ENCODE measurements around the gene JAG1.

DNA sequence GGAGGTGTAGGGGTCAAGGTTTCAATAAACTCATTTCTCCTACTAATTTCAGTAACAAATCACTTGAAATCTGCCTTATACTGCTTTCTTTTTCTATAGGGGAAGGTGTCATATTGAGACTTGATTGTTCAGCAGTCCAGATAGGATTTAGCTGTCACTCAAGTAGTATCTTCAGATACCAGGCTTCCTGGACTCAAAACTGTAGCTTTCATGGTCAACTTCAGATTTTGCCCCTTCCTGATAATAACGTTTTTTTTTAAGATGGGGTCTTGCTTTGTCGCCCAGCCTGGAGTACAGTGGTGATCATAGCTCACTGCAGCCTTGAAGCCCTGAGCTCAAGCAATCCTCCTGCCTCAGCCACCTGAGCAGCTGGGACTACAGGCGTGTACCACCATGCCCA, 77.8 kb downstream of the JAG1 start:
- TF ChIP-seq EP300 (conservative IDR thresholded peaks at IDR 0.05; ENCODE audit: poor library complexity, severe bottlenecking) (no peak), POLR2AphosphoS5 (IDR thresholded peaks at IDR 0.05) (no peak), RAD21 (conservative IDR thresholded peaks at IDR 0.05) (no peak)

Data from neural cell (in vitro differentiated cells).